HG03460 (cell line): ENCODE measurements around the gene MRPL44.

Experiments used
- ATAC-seq: cut with Tn5 transposase; IDR thresholded peaks from one replicate; pipeline ENCODE4 v1.9.1; 2021; ENCODE audit not compliant: unreplicated experiment

Gene MRPL44

GRCh38 chr2:223969856-223970255, 12.6 kb downstream of the MRPL44 start:
- ATAC-seq, result no peak

DNA sequence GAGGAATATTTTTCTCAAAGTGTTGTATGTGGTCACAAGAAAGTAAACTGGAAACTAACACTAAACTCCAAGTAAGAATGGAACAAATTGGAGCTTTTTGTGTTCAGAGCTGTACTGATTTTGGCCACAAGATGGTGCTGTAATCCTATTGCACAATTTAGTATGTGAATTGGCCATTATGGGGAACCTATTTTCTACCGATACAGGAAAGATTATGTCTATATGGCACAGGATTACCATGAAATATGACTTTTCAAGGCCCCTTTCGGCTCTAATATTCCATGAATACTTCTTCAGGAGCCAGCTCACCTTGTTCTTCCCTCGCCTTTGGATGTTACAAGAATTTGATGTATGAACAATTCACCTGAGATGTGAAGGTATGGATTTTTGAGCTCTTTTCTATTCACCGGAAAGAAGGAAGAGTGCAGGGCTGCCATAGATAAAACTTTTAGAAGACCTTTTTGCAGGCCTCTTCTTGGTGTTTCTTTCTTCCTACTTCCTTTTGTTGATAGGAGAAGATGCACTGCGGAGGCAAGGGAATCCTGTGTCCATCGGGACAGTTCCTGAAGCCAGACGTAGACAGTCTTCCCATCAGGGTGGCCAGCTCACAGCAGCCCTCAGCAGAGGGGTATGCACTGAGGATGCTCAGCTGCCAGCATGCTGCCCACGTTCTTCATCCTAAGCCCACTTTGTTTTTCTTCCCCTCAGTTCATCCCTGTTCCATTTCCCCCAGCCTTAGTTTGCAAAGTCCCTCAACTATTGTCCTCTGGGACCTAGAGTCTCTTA, 13.3 kb downstream of the MRPL44 start:
- peak; percentile 83 for ATAC-seq

DNA sequence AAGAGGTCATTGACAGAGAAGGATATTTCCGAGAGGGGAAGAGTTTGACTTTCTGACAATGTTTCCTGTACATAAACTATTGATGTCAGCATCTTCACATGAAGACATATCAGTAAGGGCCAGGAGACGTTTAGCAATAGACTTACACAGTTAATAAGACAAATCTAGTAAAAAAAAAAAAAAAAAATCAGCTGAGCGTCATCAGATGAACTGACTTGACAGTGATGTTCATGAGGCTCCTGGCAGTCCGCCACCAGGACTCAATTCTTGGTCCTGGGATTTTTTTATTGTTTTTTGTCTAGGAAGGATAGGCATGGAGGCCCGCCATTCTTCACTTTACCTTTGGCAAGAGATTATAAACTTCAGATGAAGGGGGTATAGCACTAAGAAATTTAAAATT, 14.5 kb downstream of the MRPL44 start:
- no peak for ATAC-seq

GRCh38 chr2:223972656-223973102, 15.4 kb downstream of the MRPL44 start:
- no peak for ATAC-seq

- no peak for ATAC-seq
Measured at GRCh38 chr2:223973606-223974005, 16.3 kb downstream of the MRPL44 start.

DNA sequence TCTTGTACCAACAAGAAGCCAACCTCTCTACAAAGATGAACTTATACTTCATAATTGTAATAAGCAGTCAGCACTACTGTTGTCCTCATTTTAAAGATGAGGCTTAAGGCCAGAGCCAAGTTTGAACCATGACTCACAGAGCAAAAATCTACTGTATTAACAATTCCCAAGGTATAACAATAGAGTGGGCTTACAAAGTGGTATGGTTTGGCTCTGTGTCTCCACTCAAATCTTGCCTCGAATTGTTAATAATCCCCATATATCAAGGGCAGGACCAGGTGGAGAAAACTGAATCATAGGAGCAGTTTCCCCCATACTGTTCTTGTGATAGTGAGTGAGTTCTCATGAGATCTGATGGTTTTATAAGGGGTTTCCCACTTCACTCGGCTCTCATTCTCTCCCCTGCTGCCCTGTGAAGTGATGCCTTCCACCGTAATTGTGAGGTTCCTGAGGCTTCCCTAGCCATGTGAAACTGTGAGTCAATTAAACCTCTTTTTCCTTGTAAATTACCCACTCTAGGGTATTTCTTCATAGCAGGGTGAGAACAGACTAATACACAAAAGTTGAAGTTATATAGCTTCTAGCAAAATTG, 19.5 kb downstream of the MRPL44 start:
- ATAC-seq, result no peak

DNA sequence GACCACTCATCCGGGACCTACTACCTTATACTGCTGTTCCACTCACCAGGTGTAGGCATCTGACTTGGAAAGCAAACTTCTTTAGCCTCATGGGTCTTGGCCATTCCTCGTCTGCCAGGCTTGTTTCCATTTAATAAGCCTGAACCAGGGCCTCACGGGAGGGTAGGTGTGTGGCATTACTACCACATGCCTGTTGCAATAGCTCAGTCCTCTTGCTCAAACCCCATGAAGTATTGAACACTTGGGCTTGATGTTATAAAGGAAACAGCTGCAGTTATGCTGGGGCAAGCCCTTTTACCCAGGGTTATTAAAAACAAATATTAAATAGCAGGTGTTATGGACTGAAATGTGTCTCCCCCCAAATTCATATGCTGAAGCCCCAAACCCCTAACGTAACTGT, 21.2 kb downstream of the MRPL44 start:
- no peak for ATAC-seq

DNA sequence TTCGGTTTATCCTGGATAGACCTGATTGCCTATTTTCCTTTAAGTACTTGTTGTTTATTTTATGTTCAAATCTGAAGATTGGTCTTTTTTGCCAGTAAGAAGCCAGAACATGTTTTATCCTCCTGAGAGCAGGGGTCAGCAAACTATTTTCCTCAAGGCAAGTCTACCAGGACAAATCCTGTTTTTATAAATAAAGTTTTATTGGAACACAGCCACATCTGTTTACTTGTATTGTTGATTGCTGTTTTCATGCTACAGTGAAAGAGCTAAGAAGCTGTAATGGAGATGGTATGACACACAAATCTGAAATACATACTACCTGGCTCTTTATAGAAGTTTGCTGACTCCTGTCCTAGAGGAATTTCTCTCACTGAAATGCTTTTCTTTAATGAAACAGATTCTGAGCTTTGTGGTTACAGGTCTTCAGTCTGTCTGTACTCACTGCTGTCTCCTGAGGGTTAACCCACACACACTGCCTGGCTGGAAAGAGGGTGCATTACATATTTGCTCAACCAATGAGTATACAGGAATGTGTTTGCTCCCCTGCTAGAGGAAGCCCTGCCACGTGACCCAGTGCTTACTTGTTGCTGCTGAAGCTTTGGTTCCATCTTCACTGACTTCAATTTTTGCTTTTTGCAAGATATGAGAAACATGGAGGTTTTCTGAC, 22.6 kb downstream of the MRPL44 start:
- ATAC-seq, result no peak

DNA sequence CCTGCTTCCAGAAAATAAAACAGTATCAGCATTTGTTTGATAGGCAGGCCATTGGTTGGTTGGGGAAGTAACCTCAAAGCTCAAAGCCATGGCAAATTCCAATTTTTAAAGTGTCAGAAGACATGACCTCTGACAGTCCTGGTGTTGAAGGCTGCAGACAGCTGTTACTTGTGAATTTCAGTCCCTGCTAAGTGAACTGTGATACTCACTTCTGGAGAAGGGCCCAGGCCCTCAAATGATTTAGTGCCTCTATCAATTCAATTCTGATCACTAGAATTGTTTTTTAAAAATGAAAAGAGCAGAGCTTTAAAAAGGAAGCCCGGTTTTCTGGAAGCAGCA, 23.1 kb downstream of the MRPL44 start:
- no peak for ATAC-seq

- no peak for ATAC-seq
Measured at GRCh38 chr2:223980803-223981202, 23.5 kb downstream of the MRPL44 start.

DNA sequence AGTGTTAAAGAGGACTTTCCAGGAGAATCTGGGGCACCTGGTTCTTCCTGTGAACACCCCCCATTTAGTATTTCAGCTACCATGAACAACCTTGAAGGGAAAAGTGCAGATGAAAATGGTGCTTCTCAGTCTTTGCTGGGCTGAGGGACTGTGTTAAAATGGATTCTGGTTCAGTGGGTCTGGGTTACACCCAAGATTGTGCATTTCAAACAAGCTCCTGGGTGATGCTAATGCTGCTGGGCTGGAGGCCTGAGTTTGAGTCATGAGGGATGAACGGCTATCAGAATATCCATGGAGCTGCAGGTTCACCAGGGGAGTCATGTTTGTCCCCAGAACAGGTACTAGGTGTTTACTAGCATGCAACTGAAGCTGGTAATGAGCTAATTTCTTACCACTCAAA, 24.0 kb downstream of the MRPL44 start:
- ATAC-seq, result no peak

- no peak for ATAC-seq
Measured at GRCh38 chr2:223989206-223989855, 32.1 kb downstream of the MRPL44 start.

- no peak for ATAC-seq
Measured at GRCh38 chr2:223989856-223990232, 32.6 kb downstream of the MRPL44 start.

DNA sequence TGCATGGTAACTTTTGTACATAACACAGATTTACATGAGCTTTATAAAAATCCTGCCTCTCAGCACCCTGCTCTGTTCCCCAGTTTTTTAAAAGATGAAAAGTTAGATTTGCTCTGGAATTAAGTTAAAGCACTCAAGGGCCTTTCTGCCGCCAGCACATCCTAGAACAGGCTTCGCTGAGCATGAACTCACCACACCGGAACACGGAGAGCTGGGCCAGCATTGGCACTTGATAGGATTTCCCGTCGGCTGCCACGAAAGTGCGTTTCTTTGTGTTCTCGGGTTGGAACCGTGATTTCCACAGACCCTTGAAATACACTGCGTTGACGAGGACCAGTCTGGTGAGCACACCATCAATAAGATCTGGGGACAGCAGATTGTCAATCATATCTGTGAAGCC, 34.3 kb downstream of the MRPL44 start:
- no peak for ATAC-seq

- no peak for ATAC-seq
Measured at GRCh38 chr2:223993634-223994232, 36.5 kb downstream of the MRPL44 start.

DNA sequence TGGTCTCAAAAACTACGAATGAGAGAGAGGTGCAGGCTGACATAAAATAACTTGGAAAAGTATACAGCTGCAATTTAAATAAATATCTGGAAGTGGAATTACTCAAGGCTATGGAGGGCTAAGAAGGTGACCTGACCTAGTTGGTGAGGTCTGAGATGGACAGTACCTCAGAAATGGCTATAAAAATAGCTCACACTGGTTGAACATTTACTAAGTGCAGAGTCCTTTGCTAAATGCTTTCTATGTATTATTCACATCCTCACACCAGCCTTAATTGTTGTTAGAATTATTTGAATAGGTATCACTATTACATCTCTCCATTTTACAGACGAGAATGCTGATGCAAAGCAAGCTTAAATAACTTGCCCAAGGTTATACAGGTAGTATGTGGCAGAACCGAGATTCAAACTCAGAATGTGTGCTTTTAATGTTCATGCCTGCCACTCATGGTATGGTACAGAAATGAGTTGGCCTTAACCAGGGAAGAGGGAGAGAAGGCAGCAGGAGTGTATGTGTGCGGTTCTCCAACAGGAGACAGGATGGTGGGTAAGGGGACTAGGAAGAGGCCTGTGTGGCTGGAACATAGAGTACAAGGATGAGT, 37.4 kb downstream of the MRPL44 start:
- no peak for ATAC-seq

GRCh38 chr2:223995569-223995968, 38.3 kb downstream of the MRPL44 start:
- no peak for ATAC-seq

DNA sequence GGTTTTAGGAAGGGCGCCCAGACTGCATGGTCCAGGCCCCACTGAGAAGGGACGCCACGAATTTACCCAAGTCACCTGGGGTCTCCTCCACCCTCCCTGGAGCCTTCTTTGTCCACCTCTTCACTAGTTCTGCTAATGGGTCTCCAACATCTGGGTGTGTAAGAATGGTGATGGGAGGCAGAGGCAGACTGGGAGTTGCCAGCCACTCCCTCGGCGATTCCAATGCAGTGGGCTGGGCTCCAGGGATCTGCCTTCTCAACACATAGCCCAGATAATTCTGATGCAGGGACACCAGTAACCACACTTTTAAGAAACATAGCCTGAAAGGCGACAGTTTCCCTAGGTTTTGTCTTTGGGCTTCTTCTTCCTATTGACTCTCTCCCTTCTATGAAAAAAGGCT, 39.1 kb downstream of the MRPL44 start:
- ATAC-seq, result no peak

DNA sequence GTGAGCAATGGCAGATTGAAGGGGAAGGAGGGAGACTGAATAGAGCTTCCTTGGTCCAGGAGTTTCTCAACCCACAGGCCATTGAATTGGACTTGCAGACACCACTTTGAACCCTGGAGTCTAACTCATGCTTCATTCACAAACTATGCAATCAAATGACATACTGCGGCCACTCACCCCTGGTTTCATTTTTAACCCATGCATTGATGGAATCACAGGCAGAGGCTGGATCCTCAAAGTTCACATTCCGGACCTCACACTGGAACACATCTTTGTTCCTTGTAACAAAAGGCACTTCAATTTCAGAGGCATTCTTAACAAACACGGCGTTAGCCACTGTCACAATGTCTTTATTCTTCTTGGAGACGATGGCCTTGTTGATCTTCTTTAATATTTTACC, 40.7 kb downstream of the MRPL44 start:
- ATAC-seq, result no peak

- ATAC-seq, result no peak
Measured at GRCh38 chr2:223998948-223999347, 41.7 kb downstream of the MRPL44 start.

- no peak for ATAC-seq
Measured at GRCh38 chr2:223999862-224000261, 42.6 kb downstream of the MRPL44 start.
